HL-60/S4 treated with retinoic acid at 250 ng/mL for 4 days and 3 days (cell line): ENCODE results near the gene MGLL.

Experiments used
- in situ Hi-C: fragments of 300-500 bp; cut with MboI; formaldehyde crosslinking; loops from 2 replicates; pipeline ENCODE4 v1.7.0; 2022; ENCODE audit warnings: low sequenced_read_pairs

MGLL gene

DNA sequence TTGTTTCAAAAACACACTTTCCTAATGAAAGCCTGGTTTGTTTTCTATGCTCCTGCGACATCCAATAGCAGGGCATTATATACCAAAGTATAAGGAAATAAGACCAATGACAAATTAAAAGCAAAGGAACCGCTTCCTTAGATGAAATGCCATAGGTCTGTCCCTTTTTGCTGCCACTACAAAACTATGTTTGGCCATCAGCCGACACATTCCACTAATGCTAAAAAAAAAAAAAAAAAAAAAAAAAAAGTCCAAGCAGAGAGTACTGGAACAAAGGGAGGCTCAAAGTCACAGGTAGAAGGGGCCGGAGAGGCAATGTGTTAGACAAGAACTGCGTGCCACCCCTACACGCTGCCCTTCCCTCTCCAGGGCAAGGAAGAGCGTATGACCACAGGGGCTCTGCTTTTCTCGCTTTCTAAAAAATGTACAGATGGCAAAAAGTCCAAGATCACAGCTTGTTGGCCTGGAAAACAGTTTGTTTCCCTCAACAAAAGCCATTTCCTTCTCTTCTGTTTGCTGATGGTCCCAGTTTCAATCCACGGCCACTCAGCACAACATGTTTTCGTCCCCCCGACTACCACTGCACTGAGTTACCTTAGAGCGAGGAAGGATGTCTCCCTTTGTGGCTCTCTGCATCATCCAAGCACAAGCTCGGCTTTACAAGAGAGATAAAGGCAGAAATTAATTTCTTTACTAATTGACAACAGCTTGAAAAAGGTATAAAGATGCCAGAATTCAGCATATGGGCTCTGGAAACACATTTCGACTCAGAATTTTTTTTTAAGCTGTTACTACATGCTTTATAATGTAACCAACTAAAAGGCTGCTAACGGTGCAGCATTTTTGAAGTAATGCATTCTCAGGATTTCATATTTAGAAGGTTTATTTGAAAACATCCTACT, 78.7 kb downstream of the MGLL start:
- in situ Hi-C loops: no loop called here

DNA sequence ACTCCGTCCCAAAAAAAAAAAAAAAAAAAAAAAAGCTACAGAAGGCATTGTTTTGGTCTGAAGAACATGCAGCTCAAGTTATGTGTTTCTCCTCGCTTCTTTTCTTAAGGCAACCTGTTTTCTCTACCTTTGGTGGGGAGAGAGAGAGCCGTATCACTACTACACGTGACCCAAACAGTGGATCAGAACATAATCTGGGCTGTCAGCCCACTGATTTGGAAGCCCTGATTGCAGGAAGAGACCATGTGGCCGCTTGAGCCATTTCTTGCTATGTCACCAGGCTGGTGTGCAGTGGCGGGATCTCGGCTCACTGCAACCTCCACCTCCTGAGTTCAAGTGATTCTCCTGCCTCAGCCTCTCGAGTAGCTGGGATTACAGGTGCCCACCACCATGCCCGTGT, 79.7 kb downstream of the MGLL start:
- in situ Hi-C loops: no loop called here

DNA sequence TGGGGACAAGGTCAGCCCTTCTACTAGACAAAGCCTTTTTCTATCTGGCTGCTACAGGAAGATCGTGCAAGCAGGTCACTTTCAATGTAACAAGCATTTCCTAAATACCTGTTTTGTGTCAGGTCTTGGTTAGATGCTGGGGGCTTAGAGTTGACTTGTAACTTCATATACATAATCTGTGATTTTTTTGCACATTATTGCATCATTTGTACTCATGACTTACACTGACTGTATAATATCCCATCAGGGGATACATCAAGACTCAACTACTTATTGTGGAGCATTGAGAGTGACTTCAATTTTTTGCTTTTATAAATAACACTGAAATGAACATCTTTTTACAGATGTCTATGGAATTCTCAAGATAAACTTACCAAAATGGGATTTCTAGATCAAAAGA, 80.6 kb downstream of the MGLL start:
- in situ Hi-C loops: no loop called here

DNA sequence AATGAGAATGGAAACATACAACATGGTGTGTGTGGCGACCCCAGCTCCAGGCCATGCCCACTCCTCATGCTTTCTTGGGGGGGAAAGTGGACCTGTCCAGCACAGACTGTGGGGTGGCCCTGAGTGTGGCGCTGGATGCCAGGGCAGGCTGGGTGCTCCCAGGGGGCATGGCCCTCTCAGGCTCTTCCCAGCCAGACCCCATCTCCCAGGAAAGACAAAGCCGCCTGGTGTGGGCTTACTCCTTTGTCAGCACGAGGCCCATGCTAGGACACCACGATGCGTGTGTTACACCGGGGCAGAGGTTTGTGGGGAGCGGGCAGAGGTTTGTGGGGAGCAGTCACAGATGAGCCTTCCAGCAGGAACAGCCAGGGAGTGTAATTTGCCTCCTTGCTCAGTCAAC, 81.1 kb downstream of the MGLL start:
- in situ Hi-C loops: no loop called here

DNA sequence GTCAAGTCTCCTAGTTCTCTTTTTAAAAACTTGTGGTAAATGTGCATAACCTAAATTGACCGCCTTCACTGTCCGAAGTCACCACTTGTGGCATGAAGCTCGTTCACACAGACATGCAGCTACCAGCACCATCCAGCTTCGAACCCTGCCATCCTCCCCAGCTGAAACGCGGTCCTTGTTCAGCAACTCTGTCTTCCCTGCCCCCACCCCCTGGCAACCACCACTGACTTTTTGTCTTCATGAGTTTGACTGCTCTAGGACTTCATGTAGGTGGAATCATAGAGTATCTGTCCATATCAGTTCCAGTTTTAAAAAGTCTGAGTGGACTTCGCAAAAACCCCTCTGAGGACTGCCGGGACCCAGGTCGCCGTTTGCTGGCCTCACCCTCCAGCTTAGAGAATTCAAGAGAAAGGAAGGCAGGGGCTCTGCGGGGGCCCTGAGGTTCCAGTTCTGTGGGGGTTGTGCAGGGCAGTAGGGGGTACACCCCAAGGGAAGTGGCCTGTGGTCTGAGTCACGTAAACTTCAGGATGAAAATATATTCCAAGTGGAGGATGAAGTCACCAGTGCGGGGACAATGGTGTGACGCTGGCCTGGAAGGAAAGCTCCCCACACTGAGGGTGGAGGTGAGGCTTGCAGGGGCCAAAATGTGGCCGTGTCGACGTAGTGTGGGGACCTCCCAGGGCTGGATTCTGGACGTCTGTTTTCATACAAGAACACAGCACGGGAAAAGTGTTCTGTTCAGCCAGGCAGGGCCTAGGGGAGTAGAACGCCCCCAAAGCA, 82.0 kb downstream of the MGLL start:
- in situ Hi-C loops: no loop called here

DNA sequence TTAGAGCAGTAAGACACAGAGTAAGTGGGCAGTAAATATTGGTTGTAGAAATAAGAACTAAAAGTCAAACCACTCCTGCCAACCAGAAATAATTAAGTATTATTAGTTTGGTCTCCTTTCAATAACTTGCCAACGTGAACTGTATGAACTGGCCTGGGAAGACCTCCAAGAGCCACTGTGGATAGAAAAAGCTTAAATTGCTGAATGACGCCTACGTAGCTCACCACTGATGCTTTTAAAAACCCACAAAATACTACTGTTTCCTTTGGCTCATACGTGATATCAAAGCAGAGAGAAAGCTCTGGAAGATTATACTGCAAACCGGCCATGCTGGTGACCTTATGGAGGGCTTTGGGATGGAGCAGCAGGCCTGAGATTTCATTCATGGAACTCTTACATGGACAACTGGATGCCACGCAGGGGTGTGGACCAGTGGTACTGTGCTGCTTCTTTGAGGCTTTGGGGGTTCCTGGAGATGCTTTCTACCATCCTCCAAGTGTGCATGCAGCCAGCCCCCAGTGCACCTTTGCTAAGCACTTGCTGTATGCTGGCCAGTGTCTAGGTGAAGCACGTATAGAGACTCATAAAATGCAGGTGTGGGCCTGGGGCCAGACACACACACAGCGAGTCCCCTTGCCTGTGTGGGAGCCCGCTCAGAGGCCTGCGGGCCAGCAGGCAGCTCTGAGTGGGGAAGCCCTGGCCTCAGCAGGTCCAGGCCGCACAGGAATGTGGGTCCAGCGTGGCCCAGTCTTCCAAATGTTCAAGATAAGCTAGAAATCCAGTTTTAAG, 82.8 kb downstream of the MGLL start:
- in situ Hi-C loops: no loop called here

DNA sequence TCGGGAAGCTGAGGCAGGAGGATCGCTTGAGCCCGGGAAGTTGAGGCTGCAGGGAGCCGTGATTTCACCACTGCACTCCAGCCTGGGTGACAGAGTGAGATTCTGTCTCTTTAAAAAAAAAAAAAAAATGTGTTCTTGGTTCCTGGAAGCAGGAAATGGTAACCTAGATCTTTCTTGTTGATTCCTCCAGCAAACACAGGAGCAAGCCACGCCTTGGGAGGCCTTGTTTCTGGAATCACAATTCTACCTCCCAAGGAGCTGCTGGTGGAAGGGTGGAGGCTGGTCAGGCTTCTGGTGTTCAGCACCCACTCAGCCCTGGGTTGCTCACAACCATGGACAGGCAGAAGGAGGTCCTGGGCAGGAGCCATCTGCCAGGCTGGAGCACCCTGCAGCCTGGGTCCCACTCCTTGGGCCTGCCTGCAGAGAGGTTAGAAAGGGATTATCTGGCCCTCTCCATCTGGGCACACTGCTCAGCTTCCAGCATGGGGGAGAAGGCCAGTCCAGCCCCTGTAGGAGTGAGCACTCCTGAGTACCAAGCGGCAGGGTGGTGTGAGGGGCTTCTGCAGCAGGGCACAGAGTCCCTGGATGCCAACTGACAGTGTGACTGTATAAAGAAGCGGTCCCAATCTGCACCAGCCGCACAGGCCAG, 84.0 kb downstream of the MGLL start:
- in situ Hi-C loops: no loop called here

DNA sequence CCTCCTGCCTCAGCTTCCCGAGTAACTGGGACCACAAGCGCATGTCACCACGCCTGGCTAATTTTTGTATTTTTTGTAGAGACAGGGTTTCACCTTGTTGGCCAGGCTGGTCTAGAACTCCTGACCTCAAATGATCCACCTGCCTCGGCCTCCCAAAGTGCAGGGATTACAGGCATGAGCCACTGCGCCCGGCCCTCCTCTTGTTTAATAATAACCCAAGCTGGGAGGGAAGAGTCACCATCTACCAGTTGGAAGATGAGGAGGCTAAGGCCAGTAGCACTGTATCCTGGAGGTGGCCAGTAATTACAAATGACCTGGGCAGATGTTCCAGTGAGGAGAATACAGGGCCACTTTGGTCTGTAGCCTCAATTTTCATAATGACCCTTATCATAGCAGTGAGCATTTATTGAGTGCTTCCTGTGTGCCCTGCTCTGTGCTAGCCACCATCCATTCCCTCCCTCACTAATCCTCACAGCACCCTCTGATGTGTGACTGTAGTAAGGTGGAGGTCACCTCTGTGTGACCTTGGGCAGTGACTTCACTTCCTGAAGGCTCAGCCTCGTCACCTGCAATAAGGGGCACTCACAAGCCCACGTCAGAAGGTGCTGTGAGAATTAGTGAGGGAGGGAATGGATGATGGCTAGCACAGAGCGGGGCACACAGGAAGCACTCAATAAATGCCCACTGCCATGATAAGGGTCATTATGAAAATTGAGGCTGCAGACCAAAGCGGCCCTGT, 85.3 kb downstream of the MGLL start:
- in situ Hi-C loops: no loop called here

DNA sequence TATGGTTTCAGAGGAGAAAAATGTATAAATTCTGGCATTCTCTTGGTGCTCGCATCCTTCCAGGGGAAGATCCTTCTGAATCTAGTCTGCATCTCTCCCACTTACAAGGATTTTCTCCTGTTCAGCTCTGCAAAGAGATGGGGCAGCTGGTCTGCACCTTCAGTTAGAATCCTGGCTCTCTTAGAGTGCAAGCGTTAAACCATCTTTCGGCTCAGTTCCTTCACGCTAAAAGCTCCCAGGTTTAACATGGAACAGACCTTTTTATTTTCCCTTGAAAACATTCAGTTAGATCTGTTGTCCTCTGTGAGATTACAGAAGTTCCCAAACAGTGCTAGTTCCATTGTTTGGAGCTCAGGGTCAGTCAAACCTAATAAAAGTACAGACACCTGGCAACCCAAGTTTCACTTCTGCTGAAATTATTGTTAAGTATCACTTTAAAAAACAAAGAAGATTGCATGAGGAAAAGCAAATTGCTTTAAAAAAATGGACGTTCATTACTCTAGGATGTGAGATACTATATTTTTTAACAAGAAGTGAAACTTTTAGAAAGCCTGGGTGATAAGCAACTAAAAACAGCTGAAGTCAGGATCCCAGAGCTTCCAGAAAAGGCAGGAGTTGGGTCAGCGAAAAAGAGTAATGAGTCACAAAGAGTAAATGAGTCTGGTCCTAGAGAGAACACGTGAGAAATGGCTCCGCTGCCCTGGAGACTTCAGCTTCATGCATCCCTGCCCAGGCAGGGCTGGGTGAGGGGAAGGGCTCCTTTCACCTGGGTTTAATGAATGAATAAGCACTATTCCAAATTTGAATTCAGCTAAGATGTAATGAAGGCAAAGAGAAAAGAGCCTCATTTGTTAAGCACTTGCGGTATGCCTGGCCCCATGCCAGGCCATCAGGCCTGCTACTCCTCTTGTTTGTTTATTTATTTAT, 86.3 kb downstream of the MGLL start:
- in situ Hi-C loops: no loop called here

DNA sequence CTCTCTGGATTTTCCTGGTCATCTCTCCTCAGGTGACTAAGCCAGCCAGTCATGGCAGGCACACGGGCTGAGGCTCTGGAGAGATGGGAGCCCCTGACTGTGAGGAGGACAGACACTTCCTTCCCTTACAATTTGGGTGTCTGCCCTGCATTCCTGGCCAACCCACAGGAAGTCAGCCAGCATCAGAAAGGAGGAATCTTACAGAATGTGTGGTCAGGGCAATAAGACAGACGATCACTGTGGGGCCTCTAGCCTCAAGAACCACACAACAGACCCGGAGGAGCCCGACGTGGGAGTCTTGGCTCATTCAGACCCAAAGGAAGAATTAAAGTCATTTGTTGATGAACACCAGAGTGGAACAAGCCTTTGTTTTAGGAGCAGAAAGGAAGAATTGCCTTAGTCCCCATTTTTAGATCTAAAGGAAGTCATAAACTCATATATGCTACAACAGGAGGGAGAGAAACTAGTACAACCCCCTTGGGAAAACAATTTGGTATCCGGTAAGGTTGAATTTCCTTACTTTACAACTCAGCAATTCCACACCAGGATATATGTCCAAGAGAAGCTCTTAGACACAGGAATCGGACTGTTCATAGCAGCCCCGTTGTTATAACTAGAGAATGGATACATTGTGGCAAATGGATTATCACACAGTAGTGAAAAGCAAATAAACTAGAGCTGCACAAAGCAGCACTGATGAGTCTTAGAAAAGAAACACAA, 87.4 kb downstream of the MGLL start:
- in situ Hi-C loops: no loop called here

DNA sequence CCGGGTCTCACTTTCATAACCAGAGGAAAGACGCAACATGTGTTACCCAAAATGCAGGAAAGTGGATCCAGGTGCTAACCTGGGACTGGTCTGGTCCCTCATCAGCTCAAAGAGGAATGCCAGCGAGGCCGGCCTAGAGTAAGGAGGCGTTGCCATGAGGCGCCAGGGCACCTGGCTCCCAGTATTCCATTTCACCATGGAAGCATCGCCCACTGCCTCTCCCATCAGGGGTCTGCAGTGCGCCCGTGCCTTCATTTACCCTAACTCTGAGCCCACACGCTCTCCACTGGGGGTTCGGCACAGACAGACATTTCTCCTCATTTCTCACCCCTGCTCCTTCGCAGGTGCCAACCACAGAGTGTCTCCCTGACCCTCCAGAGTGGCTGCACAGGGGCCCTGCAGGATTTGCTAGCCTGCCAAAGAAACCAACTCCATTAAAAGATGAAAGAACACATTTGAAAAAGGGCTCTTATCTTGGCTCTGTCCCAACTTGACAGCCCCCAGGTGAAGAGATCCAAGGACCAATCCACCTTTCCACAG, 88.1 kb downstream of the MGLL start:
- in situ Hi-C loops: no loop called here

DNA sequence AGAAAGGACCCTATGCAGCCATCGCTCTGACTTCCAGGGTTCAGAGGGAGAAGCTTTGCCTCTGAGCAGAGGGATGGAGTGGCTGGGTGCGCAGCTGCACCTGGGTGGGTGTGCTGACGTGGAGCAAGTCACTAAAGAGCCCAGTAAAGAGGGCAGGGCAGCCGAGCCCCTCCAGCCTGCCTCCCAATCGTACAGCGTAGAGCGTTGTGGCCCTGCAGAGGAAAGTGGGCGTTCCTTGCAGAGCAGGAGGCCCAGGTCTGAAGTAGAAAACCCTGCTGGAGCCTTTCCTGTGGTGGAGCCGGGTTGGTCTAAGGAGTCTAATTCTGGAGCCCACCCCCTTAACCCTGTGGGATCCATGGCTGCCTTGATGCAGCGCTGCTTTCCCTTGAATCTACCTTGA, 88.5 kb downstream of the MGLL start:
- in situ Hi-C loops: no loop called here

DNA sequence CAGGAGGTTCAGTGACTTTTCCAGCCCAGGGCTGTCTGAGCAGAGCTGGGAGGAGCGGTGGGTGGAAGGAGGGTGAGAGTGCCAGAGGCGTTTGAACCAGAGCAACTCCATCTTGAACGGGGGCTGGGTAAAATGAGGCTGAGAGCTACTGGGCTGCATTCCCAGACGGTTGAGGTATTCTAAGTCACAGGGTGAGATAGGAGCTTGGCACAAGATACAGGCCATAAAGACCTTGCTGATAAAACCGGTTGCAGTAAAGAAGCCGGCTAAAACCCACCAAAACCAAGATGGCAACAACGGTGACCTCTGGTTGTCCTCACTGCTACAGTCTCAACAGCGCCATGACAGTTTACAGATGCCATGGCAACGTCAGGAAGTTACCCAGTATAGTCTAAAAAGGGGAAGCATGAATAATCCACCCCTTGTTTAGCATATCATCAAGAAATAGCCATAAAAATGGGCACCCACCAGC, 89.4 kb downstream of the MGLL start:
- in situ Hi-C loops: no loop called here

DNA sequence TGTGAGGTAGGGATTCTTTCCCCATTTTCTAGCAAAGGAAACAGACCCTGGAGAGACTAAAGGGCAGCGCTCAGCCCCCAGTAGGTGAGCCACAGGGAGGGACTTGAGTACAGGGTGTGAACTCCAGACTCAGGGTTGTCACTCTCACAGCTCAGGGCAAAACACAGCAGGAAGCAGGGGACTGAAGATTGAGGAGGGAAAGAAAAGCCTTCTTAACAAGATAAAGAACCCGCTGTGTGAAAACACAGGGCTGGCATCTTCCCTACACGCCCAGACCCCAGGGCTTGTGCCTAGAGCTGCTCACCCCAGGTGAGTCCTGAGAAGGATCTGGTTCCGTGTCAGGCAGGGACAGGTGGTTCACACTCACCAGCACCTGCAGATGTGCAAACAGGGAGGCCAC, 90.0 kb downstream of the MGLL start:
- in situ Hi-C loops: no loop called here

DNA sequence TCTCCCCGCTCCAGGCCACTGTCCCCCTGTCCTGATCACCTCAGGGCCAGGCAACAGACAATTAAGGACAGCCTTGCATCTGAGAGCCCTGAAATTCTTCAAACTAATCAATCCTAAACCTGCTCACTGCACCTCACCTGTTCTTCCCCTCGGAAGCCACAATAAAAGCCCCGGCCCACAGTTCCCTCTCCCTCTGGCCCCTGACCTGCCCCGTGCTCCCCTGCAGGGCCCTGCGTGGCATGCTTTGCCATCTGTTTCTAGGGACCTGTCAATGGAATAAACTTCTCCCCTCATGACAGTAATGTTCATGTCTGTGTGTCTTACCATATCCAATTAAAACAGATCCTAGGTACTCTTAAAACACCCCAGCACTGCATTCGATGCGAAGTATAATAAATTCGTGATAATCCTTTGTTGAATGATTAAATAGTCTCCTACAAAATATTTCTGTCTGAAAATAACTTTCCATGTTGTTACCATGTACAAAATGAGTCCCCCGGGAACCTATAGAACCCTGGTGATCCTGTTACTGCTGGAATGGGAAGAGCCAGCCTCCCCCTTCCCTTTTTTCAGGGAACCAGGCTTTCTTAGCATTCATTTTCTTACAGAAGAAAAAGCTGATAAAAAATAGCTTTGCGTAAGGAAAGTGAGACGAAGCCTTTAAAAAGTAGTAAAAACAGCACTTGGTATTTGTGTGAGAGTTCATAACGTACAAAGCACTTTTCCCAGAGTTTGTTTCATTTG, 90.6 kb downstream of the MGLL start:
- in situ Hi-C loops: no loop called here

DNA sequence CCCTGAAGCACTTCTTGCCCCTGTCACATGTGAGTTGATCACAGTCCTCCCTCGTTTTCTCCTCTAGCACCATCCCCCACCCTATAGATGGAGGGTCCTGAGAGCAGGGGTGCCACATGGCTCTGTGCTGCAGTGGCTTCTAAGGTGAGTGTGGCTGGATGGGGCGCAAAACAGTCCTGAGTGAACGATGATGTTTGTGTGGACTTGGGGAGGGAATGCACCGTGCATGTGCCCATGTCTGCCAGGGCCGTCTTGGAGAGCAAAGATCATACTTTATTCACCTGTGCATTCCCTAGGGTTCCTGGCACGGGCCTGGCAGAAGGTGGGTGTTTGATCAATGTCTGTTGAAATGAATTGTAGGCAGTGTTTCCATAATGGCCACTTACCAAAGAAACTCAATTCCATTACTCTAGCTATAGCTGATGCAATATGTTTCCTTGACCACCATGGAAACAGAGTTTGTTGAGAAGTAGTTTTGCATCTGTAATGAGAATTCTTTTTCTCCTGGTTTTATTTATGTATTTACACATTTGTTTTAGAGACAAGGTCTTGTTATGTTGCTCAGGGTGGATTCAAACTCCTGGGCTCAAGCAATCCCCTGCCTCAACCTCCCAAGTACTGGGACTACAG, 91.5 kb downstream of the MGLL start:
- in situ Hi-C loops: no loop called here

DNA sequence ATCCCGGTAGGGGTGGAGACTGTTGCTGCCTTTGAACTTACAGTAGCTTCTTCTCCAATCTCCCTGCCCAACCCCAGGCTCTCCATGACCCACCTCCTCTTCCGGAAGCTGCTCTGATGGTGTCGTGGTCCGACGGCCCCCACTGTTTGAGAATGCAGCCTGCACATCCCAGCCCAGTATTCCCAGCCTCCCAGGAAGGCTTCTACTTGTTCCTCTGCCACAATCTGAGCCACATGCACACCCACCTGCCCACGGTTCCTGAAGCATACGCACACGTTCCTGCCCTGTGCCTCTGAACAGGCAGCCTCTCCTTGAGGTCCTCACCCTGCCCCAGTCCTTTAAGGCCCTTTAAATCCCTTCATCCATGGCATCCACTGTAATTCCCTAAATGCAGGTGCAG, 92.1 kb downstream of the MGLL start:
- in situ Hi-C loops: no loop called here
